NCI-H2107 (cell line): Measurements from ENCODE around the gene TAT.
A peak's percentile ranks its signal among the peaks of the same experiment; 100 is the strongest.

Experiments
- DNase-seq: peaks from one replicate; lab custom pipeline; 2025; lab: John Stamatoyannopoulos, UW

The TAT gene

GRCh38 chr16:71537643-71538042 lies 39.2 kb downstream of the TAT start:
- DNase-seq: peak; percentile 51

DNA sequence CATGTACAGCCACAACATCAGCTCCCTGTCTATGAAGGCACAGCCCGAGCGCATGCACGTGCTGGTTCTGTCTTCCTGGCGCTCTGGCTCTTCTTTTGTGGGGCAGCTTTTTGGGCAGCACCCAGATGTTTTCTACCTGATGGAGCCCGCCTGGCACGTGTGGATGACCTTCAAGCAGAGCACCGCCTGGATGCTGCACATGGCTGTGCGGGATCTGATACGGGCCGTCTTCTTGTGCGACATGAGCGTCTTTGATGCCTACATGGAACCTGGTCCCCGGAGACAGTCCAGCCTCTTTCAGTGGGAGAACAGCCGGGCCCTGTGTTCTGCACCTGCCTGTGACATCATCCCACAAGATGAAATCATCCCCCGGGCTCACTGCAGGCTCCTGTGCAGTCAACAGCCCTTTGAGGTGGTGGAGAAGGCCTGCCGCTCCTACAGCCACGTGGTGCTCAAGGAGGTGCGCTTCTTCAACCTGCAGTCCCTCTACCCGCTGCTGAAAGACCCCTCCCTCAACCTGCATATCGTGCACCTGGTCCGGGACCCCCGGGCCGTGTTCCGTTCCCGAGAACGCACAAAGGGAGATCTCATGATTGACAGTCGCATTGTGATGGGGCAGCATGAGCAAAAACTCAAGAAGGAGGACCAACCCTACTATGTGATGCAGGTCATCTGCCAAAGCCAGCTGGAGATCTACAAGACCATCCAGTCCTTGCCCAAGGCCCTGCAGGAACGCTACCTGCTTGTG lies 40.0 kb downstream of the TAT start:
- DNase-seq: peak; percentile 38

DNA sequence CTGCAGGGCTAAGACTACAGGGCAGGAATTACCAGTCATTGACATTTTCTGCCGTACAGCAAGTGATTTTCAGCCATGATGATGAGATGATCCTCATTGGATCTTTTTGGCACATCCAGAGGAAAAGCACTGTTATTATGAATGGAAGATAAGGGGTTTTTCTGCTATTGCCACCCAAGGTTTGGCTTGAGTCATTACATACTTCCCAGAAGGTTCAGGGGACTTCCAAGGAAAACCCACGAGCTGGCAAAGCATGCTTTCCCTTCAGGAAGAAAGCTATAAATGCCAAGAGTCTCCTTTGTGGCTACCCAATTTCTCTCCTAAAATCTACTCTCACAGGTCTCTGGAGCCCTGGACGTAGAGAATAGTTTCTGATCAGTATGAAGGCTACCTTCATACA lies 44.5 kb downstream of the TAT start:
- no peak for DNase-seq

GRCh38 chr16:71528863-71529262 lies 48.0 kb downstream of the TAT start:
- no peak for DNase-seq

DNA sequence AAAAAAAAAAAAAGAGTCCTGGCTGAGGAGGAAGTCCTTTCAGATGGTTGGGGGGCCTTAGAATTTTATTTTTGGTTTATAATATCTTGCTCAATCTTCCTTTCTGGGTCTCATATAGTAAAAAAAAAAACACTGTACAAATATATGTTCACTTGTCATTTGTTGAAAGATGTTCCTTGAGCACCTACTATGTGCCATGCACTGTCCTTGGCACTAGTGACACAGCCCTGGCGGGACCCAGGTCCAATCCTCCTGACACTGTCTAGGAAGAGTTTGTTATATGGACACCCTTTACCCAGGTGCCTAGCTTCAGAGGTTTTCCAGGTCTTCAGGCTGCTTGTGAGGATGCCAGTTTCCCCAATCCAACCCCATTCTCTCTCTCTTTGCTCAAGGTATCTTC lies 48.6 kb downstream of the TAT start:
- no peak for DNase-seq

- peak; percentile 85 for DNase-seq
Observed at GRCh38 chr16:71526111-71526631, 50.7 kb downstream of the TAT start, which contains the start of gene CHST4. Gene CHST4 (plus strand): TSS chr16:71526426. CDS start chr16:71536678, 10,252 bp downstream.

DNA sequence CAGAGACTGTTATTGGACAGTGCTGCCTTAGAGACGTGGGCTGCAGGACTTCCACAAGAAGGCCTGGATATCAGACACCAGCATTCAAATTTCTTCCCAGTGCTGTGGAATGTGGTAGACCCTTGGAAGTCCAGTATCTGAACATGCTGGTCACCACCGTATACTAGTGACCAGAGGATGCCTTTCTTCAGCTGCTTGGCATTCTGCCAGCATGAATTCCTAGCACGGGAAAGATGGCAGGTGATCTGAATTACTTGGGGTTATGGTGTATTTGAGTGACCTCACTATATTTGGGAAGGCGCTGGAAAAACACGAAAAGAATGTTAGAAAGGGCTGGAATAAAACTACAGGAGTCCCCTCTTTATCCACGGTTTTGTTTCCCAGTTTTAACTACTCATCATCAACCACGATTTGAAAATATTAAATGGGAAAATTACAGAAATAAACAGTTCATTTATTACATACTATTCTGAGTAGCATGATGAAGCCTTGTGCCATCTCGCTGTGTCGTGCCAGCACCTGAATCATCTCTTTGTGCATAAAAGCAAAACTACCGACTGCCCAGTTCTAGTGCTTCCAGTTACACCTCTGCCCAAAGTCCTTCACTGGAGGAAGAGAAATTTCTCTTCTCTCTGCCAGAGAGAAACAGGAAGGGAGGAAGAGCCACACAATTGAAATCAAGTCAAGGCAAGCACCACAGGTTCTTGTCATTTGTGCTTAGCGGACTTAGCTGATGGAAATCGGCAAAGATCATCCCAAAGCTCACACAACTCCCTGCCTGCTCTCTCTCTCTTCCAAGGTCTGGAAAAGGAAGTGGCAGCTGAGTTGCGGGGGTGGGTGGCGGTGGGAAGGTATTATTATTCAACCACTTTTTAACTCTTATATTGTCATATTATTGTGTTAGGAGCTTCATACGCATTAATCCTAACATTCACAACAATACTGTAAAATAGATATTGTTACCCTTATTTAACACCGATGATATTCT lies 52.0 kb downstream of the TAT start:
- DNase-seq: no peak

DNA sequence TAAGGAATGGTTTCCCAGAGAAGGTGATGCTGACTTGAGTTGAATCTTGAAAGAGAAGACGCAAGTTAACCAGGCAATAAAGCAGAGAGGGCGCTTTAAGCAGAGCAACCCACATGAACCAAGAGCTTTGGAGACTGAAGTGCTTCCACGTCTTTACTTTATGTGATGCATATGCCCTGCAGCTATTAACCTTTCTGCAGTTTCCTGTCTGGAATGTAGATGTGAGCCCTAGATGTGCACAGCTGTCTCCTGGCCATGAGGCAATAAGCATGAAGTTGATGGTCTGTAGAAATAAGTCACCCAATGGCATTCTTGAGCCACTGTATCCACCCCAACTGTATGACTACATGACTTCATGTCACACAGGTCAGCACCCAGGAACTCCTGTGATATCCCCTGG lies 56.3 kb downstream of the TAT start:
- DNase-seq: no peak
